ENCODE results near the gene FOXO1.

FOXO1 gene

DNA sequence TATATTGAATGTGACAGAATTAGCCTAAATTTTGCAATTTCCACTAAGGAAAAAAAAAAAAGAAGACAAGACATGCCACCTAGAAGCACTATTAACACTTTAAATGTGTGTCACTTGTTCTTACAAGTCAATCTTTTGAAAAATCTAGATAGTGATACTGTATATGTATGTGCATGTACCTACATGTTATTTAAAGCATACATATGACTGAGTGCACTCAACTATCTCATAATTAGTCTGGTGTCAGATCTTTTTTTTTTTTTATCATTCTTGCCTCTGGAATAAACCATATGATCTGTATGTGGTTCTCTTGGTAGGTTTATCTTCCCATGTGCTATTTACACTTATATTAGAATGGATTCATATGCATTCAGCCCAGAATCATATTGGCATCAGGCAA, 62.3 kb downstream of the FOXO1 start:
- DNase-seq (ENCODE audit: low read depth) = no peak

GRCh38 chr13:40600149-40600751, 66.2 kb downstream of the FOXO1 start:
- no peak for DNase-seq (ENCODE audit: low read depth)

- no peak for DNase-seq (ENCODE audit: low read depth)
Observed at GRCh38 chr13:40599747-40600146, 66.7 kb downstream of the FOXO1 start.

GRCh38 chr13:40599124-40599523, 67.3 kb downstream of the FOXO1 start:
- no peak for DNase-seq (ENCODE audit: low read depth)

- DNase-seq (ENCODE audit: low read depth) = no peak
Observed at GRCh38 chr13:40598569-40598968, 67.9 kb downstream of the FOXO1 start.

GRCh38 chr13:40597735-40598365, 68.6 kb downstream of the FOXO1 start:
- no peak for DNase-seq (ENCODE audit: low read depth)

DNA sequence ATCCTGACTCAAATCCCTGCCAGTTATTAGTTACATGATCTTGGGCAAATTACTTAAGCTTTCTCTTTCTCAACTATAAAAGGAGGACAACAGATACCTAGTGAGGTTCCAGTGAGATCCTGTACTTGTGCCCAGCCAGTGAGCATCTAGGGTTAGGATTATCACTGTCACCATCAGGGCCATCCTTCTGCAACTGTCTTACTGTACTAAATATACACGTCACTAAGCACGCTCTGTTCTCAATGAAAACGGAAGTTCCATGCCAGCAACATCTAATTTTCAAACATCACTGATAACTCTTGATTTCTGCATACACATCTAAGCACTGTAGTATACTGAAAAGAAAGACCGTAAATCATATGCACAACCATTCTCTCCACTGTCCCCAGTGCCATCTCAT, 70.0 kb downstream of the FOXO1 start:
- no peak for DNase-seq (ENCODE audit: low read depth)

GRCh38 chr13:40595693-40596092, 70.7 kb downstream of the FOXO1 start:
- no peak for DNase-seq (ENCODE audit: low read depth)

GRCh38 chr13:40592035-40592434, 74.4 kb downstream of the FOXO1 start:
- DNase-seq (ENCODE audit: low read depth) = no peak

GRCh38 chr13:40591091-40591490, 75.3 kb downstream of the FOXO1 start:
- no peak for DNase-seq (ENCODE audit: low read depth)

GRCh38 chr13:40590112-40590862, 76.2 kb downstream of the FOXO1 start:
- no peak for DNase-seq (ENCODE audit: low read depth)

- no peak for DNase-seq (ENCODE audit: low read depth)
Observed at GRCh38 chr13:40589285-40590109, 76.9 kb downstream of the FOXO1 start.

- no peak for DNase-seq (ENCODE audit: low read depth)
Observed at GRCh38 chr13:40588101-40588500, 78.3 kb downstream of the FOXO1 start.

DNA sequence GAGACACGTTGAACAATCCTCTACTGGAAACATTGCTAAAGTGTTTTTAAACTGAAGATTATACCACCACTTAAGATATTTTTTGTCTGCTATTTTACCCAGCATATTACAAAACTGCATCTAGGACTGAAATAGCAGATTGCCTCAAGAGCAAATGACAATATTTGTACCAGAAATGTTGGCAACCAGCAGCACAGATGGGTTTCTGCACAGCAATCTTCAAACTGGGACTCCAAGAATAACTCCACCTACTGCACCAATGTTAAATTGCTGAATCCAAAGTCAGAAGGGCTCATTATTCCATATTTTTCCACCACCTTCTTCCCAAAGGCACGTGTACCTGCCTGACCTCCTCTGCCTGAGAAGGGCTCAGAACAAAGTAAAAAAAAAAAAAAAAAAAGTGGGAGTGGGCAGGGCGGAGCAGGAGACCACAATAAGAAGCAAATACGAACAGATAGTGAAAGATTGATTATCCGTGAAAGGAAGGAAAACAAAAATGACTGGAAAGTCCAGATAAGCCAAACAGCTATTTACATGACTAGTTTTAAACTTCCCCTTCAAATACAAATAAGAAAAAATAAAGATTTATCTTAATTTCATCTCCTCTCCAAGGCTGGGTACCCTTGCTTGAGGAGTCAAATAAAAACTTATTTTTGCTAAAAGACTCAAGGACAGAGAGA, 79.4 kb downstream of the FOXO1 start:
- no peak for DNase-seq (ENCODE audit: low read depth)

DNA sequence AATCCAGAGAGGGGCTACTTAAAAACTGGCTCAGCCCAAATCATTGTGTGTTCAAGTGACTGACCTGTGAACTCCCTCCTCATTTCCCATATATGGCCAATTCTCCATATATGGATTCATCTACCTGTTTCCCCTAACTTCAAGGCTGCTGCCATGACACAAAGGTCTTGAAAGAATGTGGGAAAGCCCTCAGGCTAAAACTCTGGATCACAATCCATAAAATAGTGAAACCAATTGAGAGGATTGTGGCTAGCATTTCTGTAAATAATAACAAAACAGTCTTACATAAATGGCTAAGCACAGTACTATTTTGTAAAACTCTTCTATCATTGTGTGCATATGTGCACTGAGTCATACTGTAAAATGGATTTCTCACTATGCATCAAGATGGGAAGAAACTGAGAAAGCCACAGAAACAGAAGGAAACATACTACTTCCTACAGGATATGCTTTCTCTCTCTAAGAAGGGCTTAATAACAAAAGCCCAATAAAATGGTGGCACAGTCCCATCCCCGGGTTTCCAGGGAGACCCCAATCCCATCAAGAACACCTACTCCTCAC, 80.5 kb downstream of the FOXO1 start:
- DNase-seq (ENCODE audit: low read depth) = no peak

DNA sequence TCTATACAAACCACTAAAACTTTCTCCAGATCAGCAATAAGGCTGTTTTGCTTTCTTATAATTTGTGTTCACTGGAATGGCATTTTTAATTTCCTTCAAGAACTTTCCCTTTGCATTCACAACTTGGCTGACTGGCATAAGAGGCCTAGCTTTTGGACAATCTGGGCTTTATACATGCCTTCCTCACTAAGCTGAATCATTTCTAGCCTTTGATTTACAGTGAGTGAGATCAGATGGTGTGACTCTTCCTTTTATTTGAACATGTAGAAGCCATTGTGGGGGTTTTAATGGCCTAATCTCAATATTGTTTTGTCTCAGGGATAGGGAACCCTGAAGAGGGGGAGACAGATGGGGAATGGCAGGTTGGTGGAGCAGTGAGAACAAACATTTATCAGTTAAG, 82.7 kb downstream of the FOXO1 start:
- no peak for DNase-seq (ENCODE audit: low read depth)

GRCh38 chr13:40582531-40582930, 83.9 kb downstream of the FOXO1 start:
- no peak for DNase-seq (ENCODE audit: low read depth)

GRCh38 chr13:40581277-40581579, 85.2 kb downstream of the FOXO1 start:
- no peak for DNase-seq (ENCODE audit: low read depth)

DNA sequence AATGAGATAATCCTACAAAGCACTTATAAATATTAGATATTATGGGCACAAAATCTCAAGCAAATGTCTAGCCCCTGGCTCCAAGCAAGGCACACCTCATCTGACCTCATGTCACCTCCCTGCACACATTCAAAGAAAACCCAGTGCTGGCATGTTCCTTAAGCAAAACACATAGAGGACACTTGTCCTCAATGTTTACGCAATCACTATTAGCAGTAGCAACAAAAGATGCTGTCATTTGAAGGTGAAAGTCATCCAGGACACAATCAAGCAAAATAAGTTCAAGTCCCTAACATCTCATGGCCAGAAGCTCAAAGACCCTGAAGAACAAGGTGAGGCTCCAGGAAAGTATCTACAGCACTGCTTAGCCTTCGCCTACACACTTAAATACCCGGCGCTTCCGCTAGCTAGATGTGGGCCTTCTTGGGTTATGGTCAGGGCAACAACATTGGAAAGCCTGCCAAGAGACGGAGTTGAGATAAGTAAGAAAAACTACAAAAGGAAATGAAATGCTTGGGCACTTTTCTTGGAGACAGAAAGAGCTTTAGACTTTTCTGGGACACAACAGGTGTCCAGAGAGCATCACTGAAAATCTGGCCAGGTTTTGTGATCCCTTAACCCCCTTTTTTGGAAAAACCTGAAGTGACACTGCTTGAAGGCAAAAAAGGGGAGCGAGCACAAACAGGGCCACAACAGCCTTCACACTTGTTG, 85.7 kb downstream of the FOXO1 start:
- no peak for DNase-seq (ENCODE audit: low read depth)

DNA sequence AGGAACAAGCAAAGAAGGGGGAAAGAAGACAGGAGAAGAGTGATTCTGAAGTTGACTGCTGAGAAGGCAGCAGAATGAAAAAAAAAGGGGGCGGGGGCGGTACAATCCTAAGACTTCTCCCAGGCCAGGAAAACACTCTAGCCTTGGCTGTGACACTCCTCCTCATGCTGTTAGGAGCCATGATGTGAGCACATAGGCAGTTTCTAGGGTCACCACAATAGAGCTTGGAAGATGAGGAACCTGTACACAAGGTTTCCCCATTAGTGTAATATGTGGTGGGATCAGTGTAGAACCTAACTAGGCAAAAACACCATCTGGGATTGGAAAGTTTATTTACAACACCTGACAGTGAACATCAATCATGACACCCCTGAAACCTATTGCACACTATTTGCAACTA, 86.9 kb downstream of the FOXO1 start:
- DNase-seq (ENCODE audit: low read depth) = no peak

- DNase-seq (ENCODE audit: low read depth) = no peak
Observed at GRCh38 chr13:40578055-40578454, 88.4 kb downstream of the FOXO1 start.

Measured in stimulated activated CD8-positive, alpha-beta memory T cell treated with anti-CD3 and anti-CD28 coated beads, Interleukin-12 subunit alpha, Interleukin-12 subunit beta, amount 100 ng/mL, for 1 hour (primary cell).